GM12891 (cell line): Measurements from ENCODE around the gene CDH23.

Source experiments
- DNase-seq: peaks from one replicate; pipeline ENCODE4 v3.0.0; 2011; ENCODE audit warnings: low spot score; ENCODE audit not compliant: insufficient read length
- FAIRE-seq: peaks from 2 replicates; lab custom pipeline; 2011; peaks lifted over from hg19 to GRCh38; lab: Jason Lieb, UNC
- PAX5 ChIP-seq: IDR thresholded peaks from 2 replicates; pipeline ENCODE4 v1.6.1; 2011; ENCODE audit warnings: low read length, moderate library complexity, mild to moderate bottlenecking; ENCODE audit not compliant: insufficient read depth, severe bottlenecking
- POLR2A ChIP-seq: IDR thresholded peaks from 2 replicates; pipeline ENCODE4 v1.6.1; 2011; ENCODE audit warnings: low read depth, low read length, control low read depth
- POLR2AphosphoS5 ChIP-seq: IDR thresholded peaks from 2 replicates; pipeline ENCODE4 v1.6.1; 2011; ENCODE audit warnings: low read depth, low read length, control low read depth
- POU2F2 ChIP-seq: IDR thresholded peaks from 2 replicates; pipeline ENCODE4 v1.6.1; 2011; ENCODE audit warnings: low read depth, mild to moderate bottlenecking, control low read depth, low read length, moderate library complexity
- SPI1 ChIP-seq: IDR thresholded peaks from 2 replicates; pipeline ENCODE4 v1.6.1; 2011; ENCODE audit warnings: low read depth, low read length, control low read depth
- TAF1 ChIP-seq: IDR thresholded peaks from 2 replicates; pipeline ENCODE4 v1.6.1; 2011; ENCODE audit warnings: low read depth, low read length, control low read depth

CDH23 gene

DNA sequence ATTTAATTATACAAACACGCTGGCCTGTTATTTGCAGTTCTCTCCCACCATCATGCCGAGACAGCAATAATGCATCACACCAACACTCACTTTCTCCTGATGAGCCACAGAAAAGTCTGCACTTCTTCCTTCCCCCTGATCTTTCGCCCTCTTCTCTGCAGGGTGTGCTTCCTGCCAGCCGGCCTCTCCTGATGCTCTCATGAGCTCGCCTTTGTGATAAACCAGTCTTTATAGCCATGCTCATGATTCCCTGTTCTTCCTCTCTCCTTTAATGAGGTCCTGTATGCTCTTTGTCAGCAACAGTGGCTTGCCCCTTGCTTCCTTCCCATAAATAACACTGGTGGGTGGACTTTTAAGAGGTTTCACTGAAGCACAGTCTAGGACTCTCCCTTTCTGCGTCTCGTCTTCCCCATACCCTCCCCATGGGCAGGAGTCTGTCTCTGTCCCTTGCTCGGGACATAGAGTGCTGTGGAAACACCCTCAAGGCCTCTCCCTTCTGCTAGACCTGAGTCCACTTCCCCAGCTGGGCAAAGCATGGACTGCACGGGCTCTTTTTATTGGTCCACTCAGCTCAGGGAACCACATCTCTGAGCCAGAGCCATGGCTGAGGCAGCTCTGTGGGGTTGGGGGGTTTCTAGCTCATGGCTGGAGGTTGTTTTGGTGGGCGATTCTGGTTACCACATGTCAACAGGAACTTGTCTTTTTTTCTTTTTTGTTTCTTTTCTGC, 189.0 kb downstream of the CDH23 start:
- DNase-seq = no peak
- no peak for FAIRE-seq
- no peak for TF ChIP-seq POLR2A
- no peak for TF ChIP-seq SPI1
- no peak for TF ChIP-seq TAF1
- TF ChIP-seq POLR2AphosphoS5 = no peak
- no peak for TF ChIP-seq PAX5
- no peak for TF ChIP-seq POU2F2

DNA sequence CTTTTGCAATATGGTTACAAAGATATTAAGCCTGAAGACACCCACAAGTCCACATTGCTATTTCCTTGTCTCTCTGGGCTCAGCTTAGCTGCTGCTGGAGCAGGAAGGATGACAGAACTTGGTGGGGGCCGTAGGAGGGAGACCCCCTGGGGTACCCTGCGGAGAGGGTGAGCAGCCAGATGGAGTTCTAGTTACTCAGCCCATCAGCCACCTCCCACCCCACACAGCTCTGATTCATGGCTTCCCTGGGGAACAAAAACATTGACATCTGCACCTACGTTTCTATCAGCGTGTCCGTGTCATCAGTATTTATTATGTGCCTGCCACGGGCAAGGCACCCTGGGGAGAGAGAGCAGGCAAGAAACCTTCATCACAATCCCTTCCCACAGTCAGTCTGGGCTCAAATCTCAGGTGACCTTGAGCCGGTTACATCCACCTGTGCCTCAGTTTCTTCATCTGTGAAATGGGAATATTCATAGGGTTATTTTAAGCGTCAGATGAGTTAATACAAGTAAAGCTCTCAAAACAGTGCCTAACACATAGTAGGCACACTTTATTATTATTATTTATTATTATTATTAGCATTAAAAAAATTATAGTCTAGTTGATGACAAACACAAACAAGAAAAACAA, 191.3 kb downstream of the CDH23 start:
- no peak for TF ChIP-seq POU2F2
- TF ChIP-seq PAX5 = no peak
- TF ChIP-seq POLR2AphosphoS5 = no peak
- no peak for TF ChIP-seq POLR2A
- TF ChIP-seq SPI1 = no peak
- TF ChIP-seq TAF1 = no peak
- DNase-seq (no peak), FAIRE-seq (no peak)

GRCh38 chr10:71588685-71589084, 192.0 kb downstream of the CDH23 start:
- TF ChIP-seq POU2F2 (no peak), POLR2A (no peak), POLR2AphosphoS5 (no peak), TAF1 (no peak), PAX5 (no peak), SPI1 (no peak)
- FAIRE-seq (no peak), DNase-seq (no peak)

DNA sequence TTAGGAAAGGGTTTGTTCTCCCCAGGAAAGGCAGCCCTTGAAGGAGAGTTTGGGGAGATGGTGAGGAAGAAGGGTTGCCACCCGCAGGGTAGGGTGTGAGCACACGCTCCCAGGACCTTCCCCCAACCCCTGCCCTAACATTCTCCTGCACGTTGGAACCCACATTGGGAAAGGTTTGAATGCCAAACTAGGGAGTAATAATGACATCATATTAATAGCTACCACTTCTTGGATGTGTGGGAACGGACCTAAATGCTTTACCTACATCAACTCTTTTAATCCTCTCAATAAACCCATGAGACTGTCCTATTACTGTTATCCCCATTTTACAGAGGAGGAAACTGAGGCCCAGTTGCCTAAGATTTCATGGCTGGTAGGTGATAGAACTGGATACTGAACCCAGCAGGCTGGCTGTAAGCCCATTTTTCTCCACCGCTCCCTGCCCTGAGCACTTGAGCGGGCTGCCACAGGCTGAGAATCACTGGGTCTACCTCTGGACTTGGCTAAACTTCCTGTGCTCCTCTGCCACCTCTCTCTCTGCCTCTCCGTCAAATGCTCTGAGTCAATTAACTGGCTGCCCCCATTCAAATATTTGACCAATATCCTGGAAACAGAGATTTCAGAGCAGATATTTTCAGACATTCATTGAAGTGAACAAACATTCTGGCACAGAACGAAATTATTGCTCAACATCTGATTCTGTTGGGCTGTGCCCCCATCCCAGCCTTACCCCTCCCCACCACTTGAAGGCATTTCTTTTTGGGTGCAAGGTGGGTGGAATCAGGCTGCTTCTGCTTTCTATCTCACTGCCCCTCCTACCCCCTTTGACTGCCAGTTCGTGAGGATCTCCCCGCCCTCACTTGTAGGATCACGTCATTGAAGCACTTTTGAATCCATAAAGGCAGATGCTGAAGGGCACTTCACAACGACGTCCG, 193.2 kb downstream of the CDH23 start:
- no peak for DNase-seq
- no peak for FAIRE-seq
- TF ChIP-seq SPI1 = no peak

DNA sequence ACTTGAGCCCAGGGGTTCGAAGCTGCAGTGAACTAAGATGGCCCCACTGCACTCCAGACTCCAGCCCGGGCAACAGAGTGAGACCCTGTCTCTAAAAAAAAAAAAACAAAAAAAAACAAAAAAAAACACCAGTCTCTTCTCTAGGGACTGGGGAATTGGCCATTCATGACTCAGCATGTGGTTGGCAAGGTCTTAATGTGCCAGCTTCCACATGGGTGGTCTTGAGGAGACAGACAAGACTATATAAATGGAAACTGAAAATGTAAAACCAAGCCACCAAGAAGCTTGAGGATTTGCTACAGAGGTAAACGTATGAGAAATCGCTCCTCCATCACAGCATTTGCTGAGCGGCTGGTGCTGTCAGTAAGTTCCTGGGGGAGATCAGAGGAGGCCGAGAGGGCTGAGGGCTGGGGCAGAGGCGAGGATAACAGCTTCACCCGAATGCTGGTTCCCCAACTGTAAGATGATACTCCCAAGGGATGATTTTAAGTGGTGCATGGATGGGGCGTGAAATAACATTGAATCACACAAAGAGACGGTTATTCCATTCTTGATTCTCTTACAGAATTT, 194.1 kb downstream of the CDH23 start:
- no peak for DNase-seq
- TF ChIP-seq POU2F2 (no peak), POLR2AphosphoS5 (no peak), POLR2A (no peak), TAF1 (no peak), PAX5 (no peak), SPI1 (no peak)
- no peak for FAIRE-seq

- TF ChIP-seq PAX5 (no peak), POU2F2 (no peak), TAF1 (no peak), POLR2A (no peak), SPI1 (no peak), POLR2AphosphoS5 (no peak)
- no peak for FAIRE-seq
Measured at GRCh38 chr10:71594934-71595571, 198.3 kb downstream of the CDH23 start.

GRCh38 chr10:71595649-71596048, 198.9 kb downstream of the CDH23 start:
- DNase-seq (no peak), FAIRE-seq (no peak)
- TF ChIP-seq POU2F2 (no peak), PAX5 (no peak), POLR2A (no peak), SPI1 (no peak), TAF1 (no peak), POLR2AphosphoS5 (no peak)

More at GRCh38 chr10:71594934-71595571, 198.3 kb downstream of the CDH23 start:
- no peak for DNase-seq

DNA sequence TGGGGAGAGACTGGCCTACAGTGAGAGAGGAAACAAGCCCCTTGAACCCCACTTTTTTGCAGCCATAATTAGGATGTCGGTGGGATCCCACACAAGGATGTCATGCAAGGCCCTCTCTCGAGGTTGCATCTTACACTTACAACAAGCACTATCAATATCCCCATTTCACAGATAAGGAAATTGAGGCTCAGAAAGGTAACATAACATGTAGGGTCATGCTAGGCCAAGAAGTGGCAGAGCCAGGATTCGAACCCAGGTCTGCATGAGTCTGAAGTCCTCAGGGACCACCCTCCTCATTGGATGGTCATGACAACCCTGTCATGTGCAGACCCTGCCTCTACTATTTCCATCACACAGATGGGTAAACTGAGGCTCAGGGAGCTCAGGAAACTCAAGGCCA, 199.4 kb downstream of the CDH23 start:
- no peak for DNase-seq
- no peak for TF ChIP-seq TAF1
- TF ChIP-seq POLR2AphosphoS5 = no peak
- TF ChIP-seq POLR2A = no peak
- TF ChIP-seq SPI1 = no peak
- no peak for TF ChIP-seq POU2F2
- TF ChIP-seq PAX5 = no peak
- FAIRE-seq = no peak

GRCh38 chr10:71596759-71597158, 200.0 kb downstream of the CDH23 start:
- FAIRE-seq = no peak
- TF ChIP-seq POLR2A (no peak), TAF1 (no peak), POLR2AphosphoS5 (no peak), PAX5 (no peak), POU2F2 (no peak), SPI1 (no peak)
- no peak for DNase-seq
